Stimulated activated memory B cell treated with anti-CD40 and anti-IgM and Interleukin-4, amounts not matched to agents 10 μg/mL and 1 μg/mL and 100 μg/mL, for 72 hours (primary cell): ENCODE results near the gene RGS3.

Source experiments
- ATAC-seq: fragments of 150-1000 bp; cut with Tn5 transposase; 2 replicates; pipeline ENCODE4 v1.10.0; 2021
- H3K27ac Mint-ChIP-seq: one replicate; pipeline ENCODE4 v1.8.0; 2022; ENCODE audit warnings: mild to moderate bottlenecking, mixed read lengths
- H3K27me3 Mint-ChIP-seq: one replicate; pipeline ENCODE4 v1.8.0; 2022; ENCODE audit warnings: mixed read lengths
- H3K36me3 Mint-ChIP-seq: one replicate; pipeline ENCODE4 v1.8.0; 2022; ENCODE audit warnings: mixed read lengths
- H3K4me1 Mint-ChIP-seq: one replicate; pipeline ENCODE4 v1.8.0; 2022; ENCODE audit warnings: mixed read lengths
- H3K4me3 Mint-ChIP-seq: one replicate; pipeline ENCODE4 v1.8.0; 2022; ENCODE audit warnings: mild to moderate bottlenecking, moderate library complexity, mixed read lengths
- H3K9me3 Mint-ChIP-seq: one replicate; pipeline ENCODE4 v1.8.0; 2022; ENCODE audit warnings: mixed read lengths

Gene RGS3

GRCh38 chr9:113624721-113625120 lies 161.2 kb downstream of the RGS3 start:
- Mint-ChIP-seq H3K36me3 (no peaks in the 10 kb centered on the region), H3K4me1 (peaks cover 49% of the 10 kb centered on the region), H3K27me3 (no peaks in the 10 kb centered on the region), H3K9me3 (no peaks in the 10 kb centered on the region), H3K4me3 (no peak overlapping the region), H3K27ac (peak overlapping the region; percentile 62)
- ATAC-seq = no peak

- peak overlapping the region; percentile 62 for H3K27ac Mint-ChIP-seq
- H3K4me1 Mint-ChIP-seq = peaks cover 42% of the 10 kb centered on the region
- no peak overlapping the region for H3K4me3 Mint-ChIP-seq
- H3K36me3 Mint-ChIP-seq = no peaks in the 10 kb centered on the region
- H3K9me3 Mint-ChIP-seq = no peaks in the 10 kb centered on the region
- ATAC-seq = no peak
- no peaks in the 10 kb centered on the region for H3K27me3 Mint-ChIP-seq
Observed at GRCh38 chr9:113625486-113625885, 162.0 kb downstream of the RGS3 start.

- H3K9me3 Mint-ChIP-seq = no peaks in the 10 kb centered on the region
- H3K27ac Mint-ChIP-seq = peak overlapping the region; percentile 54
- no peaks in the 10 kb centered on the region for H3K36me3 Mint-ChIP-seq
- H3K27me3 Mint-ChIP-seq = peaks cover under 1% of the 10 kb centered on the region
- ATAC-seq = no peak
- H3K4me1 Mint-ChIP-seq = peaks cover 27% of the 10 kb centered on the region
- no peak overlapping the region for H3K4me3 Mint-ChIP-seq
Observed at GRCh38 chr9:113626735-113627495, 163.4 kb downstream of the RGS3 start.

- no peaks in the 10 kb centered on the region for H3K9me3 Mint-ChIP-seq
- peaks cover 24% of the 10 kb centered on the region for H3K4me1 Mint-ChIP-seq
- no peak overlapping the region for H3K27ac Mint-ChIP-seq
- peaks cover 18% of the 10 kb centered on the region for H3K27me3 Mint-ChIP-seq
- H3K4me3 Mint-ChIP-seq = no peak overlapping the region
- H3K36me3 Mint-ChIP-seq = no peaks in the 10 kb centered on the region
- ATAC-seq = no peak
Observed at GRCh38 chr9:113628621-113629020, 165.1 kb downstream of the RGS3 start.

GRCh38 chr9:113630386-113631136 lies 167.0 kb downstream of the RGS3 start:
- peaks cover 27% of the 10 kb centered on the region for H3K27me3 Mint-ChIP-seq
- H3K27ac Mint-ChIP-seq = no peak overlapping the region
- peaks cover 20% of the 10 kb centered on the region for H3K4me1 Mint-ChIP-seq
- H3K4me3 Mint-ChIP-seq = no peak overlapping the region
- no peaks in the 10 kb centered on the region for H3K36me3 Mint-ChIP-seq
- no peak for ATAC-seq
- no peaks in the 10 kb centered on the region for H3K9me3 Mint-ChIP-seq

GRCh38 chr9:113631137-113631765 lies 167.7 kb downstream of the RGS3 start:
- peaks cover 20% of the 10 kb centered on the region for H3K4me1 Mint-ChIP-seq
- peak; percentile 35 for ATAC-seq
- no peak overlapping the region for H3K4me3 Mint-ChIP-seq
- no peak overlapping the region for H3K27ac Mint-ChIP-seq
- H3K36me3 Mint-ChIP-seq = no peaks in the 10 kb centered on the region
- H3K27me3 Mint-ChIP-seq = peaks cover 27% of the 10 kb centered on the region
- no peaks in the 10 kb centered on the region for H3K9me3 Mint-ChIP-seq

- no peaks in the 10 kb centered on the region for H3K36me3 Mint-ChIP-seq
- no peaks in the 10 kb centered on the region for H3K9me3 Mint-ChIP-seq
- H3K4me3 Mint-ChIP-seq = no peak overlapping the region
- ATAC-seq = no peak
- H3K27me3 Mint-ChIP-seq = peaks cover 27% of the 10 kb centered on the region
- peak overlapping the region; percentile 5 for H3K27ac Mint-ChIP-seq
- peaks cover 18% of the 10 kb centered on the region for H3K4me1 Mint-ChIP-seq
Observed at GRCh38 chr9:113631871-113632665, 168.5 kb downstream of the RGS3 start.

GRCh38 chr9:113632776-113633590 lies 169.5 kb downstream of the RGS3 start:
- Mint-ChIP-seq H3K9me3 (no peaks in the 10 kb centered on the region), H3K36me3 (no peaks in the 10 kb centered on the region), H3K4me3 (no peak overlapping the region), H3K27ac (peak overlapping the region; percentile 5), H3K27me3 (peaks cover 27% of the 10 kb centered on the region), H3K4me1 (peaks cover 14% of the 10 kb centered on the region)
- ATAC-seq = peak; percentile 37

GRCh38 chr9:113633782-113634595 lies 170.5 kb downstream of the RGS3 start:
- ATAC-seq = no peak
- Mint-ChIP-seq H3K36me3 (no peaks in the 10 kb centered on the region), H3K4me1 (peaks cover 14% of the 10 kb centered on the region), H3K27me3 (peaks cover 27% of the 10 kb centered on the region), H3K27ac (no peak overlapping the region), H3K9me3 (no peaks in the 10 kb centered on the region), H3K4me3 (no peak overlapping the region)

GRCh38 chr9:113634596-113635515 lies 171.3 kb downstream of the RGS3 start:
- ATAC-seq = no peak
- H3K4me3 Mint-ChIP-seq = no peak overlapping the region
- H3K27me3 Mint-ChIP-seq = peaks cover 27% of the 10 kb centered on the region
- no peak overlapping the region for H3K27ac Mint-ChIP-seq
- no peaks in the 10 kb centered on the region for H3K9me3 Mint-ChIP-seq
- H3K36me3 Mint-ChIP-seq = no peaks in the 10 kb centered on the region
- H3K4me1 Mint-ChIP-seq = peaks cover 14% of the 10 kb centered on the region

- H3K4me1 Mint-ChIP-seq = peaks cover 14% of the 10 kb centered on the region
- no peaks in the 10 kb centered on the region for H3K9me3 Mint-ChIP-seq
- no peak for ATAC-seq
- H3K4me3 Mint-ChIP-seq = no peak overlapping the region
- H3K27ac Mint-ChIP-seq = no peak overlapping the region
- peaks cover 27% of the 10 kb centered on the region for H3K27me3 Mint-ChIP-seq
- no peaks in the 10 kb centered on the region for H3K36me3 Mint-ChIP-seq
Observed at GRCh38 chr9:113635586-113635985, 172.1 kb downstream of the RGS3 start.

- H3K27me3 Mint-ChIP-seq = peaks cover 27% of the 10 kb centered on the region
- H3K27ac Mint-ChIP-seq = no peak overlapping the region
- no peaks in the 10 kb centered on the region for H3K36me3 Mint-ChIP-seq
- ATAC-seq = no peak
- H3K4me3 Mint-ChIP-seq = no peak overlapping the region
- H3K4me1 Mint-ChIP-seq = peaks cover 14% of the 10 kb centered on the region
- no peaks in the 10 kb centered on the region for H3K9me3 Mint-ChIP-seq
Observed at GRCh38 chr9:113636165-113636564, 172.6 kb downstream of the RGS3 start.

- Mint-ChIP-seq H3K4me1 (peaks cover 14% of the 10 kb centered on the region), H3K4me3 (no peak overlapping the region), H3K36me3 (no peaks in the 10 kb centered on the region), H3K27me3 (peaks cover 27% of the 10 kb centered on the region), H3K27ac (no peak overlapping the region), H3K9me3 (no peaks in the 10 kb centered on the region)
- ATAC-seq = no peak
Observed at GRCh38 chr9:113636693-113637092, 173.2 kb downstream of the RGS3 start.
